ENCODE results near the gene NKX2-3.

The NKX2-3 gene

DNA sequence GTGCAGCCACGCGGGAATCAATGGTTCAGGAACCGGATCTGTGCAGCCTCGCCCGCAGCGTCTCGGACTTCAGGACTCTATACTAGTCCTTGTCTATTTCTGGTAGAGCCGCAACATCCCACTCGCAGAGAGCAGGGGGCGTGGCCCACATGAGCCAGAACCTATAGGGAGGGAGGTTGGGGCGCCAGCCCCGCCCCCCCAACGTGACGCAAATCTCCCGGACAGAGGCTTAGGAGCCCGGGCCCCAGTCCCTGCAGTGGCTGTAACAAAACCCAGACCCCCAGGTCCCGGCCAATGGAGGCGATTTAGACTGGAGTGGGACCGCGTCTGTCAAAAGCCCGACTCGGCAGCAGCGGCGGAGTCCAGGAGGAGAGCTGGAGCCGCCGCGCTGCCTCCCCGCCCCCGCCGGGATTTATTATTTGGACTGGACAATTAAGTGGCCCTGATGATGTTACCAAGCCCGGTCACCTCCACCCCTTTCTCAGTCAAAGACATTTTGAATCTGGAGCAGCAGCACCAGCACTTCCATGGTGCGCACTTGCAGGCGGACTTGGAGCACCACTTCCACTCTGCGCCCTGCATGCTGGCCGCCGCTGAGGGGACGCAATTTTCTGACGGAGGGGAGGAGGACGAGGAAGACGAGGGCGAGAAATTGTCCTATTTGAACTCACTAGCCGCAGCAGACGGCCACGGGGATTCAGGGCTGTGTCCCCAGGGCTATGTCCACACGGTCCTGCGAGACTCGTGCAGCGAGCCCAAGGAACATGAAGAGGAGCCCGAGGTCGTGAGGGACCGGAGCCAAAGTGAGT is at the start of gene NKX2-3:
Gene NKX2-3 (plus strand): TSS at position 256 of the 809 bp plus-strand sequence. CDS start 190 bp downstream, at position 446.
- DNase-seq: peak; percentile 21

- no peak for DNase-seq
Measured at GRCh38 chr10:99484626-99485581, 47.8 kb upstream of the NKX2-3 start.

GRCh38 chr10:99487125-99487807 is 45.5 kb upstream of the NKX2-3 start:
- DNase-seq: no peak

DNA sequence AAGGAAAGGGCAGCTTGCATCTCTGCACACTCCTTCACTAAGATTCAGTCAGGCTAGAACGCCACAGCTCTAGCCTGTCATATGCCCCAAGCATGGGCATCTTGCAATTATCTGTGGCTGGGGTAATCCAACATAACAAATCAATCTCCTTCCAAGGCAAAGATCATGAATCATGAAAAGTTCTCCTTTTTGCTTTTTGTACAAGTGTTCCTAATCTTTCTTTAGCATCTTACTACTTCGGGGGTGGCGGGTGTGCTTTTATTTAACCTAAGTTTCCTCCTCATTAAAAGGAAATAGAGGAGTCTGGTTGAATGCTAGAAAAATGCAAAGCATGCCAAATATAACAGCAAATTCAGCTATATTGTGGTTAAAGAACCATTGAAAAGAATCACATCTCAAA is 43.5 kb upstream of the NKX2-3 start:
- DNase-seq: no peak

- no peak for DNase-seq
Measured at GRCh38 chr10:99497343-99498025, 35.3 kb upstream of the NKX2-3 start.

DNA sequence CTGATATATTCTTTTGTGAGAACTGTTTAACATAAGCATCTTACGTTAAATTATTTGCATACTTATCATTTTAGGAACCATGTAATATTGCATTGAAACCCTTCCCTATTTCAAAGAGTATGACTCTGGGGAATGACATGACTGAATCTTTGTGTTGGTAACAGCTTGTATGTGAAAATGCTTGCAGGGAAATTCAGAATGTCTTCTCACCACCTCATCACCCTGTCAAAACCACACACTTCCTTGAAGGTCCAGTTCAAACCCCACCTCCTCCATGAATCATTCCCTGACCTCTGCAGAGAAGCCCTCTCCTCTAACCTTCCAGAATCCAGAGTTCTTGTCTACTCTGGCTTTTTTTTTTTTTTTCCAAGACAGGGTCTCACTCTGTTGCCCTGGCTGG is 26.3 kb upstream of the NKX2-3 start:
- no peak for DNase-seq

DNA sequence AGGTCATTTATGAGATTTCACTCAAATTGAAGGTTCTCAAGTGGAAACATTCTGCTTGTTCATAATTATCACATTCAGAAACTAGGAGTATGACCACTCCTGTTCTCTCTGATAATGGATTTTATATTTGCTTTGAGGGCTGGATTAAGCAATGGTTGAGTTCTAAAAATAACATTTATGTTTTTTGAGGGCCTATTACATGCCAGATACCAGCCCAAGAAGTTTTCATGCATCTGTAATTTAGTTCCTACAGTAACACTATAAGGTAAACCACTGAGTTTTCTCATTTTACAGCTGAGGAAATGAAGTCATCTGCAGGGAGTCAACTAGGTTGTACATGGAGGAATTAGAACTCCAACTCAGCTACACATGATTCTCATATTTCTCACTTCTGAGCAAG is 25.5 kb upstream of the NKX2-3 start:
- DNase-seq: no peak

DNA sequence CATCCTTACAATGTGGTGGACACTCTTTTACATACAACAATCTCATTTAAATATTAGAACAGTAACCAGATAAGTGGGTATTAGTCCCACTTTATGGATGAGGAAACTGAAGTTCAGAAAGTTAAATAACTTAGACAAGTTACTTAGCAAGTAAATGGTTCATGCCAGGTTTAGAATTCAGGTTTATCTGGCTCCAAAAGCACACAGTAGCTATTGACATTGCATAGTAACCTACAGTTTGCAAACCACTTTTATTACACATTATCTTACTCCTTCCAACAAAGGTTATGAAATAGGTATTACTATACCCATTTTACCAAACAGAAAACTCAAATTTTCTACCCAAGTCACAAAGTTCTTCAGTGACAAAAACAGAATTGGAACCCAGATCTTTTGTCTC is 19.7 kb upstream of the NKX2-3 start:
- no peak for DNase-seq

DNA sequence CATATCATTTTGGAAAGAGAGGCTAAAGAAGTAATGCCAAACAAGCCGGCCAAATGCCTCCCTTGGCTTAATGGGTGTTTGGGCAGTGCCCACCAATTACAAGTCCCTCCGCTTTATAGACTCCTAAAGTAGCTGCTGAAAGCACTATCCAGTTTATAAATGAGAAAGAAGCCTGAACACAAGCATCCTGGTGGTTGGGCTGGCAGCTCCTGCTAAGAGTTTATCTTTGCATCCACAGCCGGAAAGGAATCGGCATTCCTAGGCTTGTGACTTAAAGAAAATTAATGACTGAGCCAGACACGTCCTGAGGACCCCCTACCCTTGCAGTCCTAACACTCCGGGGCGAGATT is 13.1 kb upstream of the NKX2-3 start:
- DNase-seq: no peak

DNA sequence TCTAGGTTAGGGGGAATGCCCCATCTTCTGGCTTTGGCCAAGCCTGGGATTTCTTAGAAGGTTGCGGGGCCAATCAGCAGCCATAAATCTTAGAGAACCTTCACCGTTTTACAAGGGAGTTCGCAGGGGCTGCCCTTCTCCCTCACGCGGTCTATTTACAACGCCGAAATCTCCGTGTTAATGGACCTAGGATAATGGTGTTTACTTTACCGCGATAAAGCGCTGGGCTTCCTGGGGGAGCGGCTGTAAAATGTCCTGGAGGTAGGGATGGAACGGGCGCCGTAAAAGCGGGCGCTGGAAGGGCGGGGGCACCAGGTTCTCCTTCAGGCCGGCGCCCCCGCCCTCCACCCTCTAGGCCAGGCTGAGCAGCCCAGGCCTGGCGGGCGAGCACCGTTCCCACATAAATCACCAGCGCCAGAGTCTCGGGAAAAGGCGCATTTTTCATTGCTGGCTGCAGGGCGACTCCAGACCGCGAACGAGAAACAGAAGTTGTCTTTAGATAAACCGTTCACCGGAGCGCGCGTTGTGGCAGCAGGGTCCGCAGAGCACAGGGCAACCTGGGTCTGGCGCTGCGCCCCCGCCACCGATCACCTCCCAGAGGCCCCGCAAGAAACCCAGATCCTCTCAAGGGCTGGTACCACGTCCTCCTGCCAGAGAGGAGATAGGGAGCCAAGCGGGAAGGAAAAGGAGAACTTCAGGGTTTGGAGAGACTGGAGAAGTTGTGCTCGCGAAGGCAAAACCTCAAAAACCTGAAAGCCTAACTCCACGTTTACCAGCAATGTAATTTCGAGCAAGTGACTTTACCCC is 12.5 kb upstream of the NKX2-3 start:
- DNase-seq: no peak

DNA sequence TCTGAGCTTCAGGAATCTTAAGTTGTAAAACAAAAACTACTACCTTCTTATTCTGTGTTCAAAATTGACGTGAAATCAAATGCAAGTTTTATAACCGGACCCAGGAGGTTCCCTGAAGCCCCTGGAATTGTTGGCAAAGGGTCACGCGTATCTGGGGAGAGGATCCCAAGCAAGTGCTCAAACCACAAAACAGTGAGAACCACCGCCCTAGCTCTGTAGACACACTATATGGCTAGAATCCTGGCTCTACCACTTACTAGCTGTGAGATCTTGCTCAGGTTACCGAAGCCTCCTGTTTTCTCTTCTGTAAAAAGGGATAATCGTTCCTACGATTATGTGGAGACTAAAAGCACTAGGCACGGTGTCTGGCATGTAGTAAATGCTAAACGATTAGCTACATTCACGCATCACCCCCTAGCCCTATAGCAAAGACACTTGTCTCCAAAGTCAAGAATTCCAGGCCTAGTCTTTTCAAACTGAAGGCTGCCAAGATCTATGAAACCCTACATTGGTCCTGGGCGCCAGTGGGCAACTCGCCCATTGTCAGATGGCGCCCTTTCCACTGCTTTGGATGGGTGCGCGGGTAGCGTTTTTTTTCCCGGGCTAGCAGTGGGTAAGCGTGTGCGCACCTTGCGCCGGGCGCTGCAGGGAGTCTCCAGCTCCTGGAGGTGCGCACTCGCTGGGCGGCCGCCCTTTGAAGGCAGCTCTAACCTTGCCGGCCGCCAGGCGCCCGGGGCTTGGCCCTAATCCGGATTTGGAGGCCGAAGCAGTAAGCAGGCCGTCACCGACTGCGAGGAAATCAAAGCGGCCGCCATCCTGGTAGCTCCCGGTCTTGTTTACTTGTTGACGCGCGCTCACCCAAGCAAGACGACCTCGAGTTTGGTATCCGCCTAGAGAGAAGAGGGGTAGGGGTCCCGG is 11.6 kb upstream of the NKX2-3 start:
- DNase-seq: no peak

- no peak for DNase-seq
Measured at GRCh38 chr10:99521765-99522469, 10.8 kb upstream of the NKX2-3 start.

DNA sequence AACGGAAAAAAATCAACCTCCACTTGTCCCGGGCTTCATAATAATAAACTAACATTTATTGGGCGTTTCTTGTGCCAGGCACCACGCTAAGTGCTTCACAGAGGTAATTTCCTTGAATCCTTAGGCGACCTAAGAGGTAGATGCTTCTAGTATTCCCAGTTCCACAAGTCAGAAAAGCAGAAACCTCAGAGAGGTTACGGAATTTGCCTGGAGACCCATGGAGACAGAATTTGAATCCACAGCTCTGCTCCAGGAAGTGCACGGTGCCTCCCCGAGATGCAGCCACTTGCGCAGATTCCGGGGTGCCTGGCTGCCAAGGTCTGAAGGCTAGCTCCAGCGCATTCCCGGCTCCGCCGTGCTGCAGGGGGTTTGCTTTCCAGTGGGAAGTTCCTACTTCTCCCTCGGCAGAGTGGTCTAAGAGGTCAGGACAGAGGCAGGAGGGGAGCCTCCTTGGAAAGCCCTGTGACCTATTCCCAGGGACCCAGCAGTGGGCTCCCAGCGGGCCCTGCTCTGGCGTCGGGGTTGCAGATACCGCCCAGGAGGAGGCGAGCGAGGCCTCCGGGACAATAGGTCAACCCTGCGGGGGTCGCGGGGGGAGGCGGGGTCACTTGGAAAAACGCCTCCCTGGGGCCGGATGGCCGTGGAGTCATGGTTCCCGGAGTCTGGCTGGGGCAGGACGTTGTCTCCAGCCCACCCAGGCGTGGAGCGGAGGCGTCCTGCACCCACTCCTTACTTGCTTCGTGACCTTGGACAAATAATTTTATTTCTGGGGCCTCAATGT is 10.1 kb upstream of the NKX2-3 start:
- no peak for DNase-seq

GRCh38 chr10:99523251-99523773 is 9.4 kb upstream of the NKX2-3 start:
- DNase-seq: no peak

DNA sequence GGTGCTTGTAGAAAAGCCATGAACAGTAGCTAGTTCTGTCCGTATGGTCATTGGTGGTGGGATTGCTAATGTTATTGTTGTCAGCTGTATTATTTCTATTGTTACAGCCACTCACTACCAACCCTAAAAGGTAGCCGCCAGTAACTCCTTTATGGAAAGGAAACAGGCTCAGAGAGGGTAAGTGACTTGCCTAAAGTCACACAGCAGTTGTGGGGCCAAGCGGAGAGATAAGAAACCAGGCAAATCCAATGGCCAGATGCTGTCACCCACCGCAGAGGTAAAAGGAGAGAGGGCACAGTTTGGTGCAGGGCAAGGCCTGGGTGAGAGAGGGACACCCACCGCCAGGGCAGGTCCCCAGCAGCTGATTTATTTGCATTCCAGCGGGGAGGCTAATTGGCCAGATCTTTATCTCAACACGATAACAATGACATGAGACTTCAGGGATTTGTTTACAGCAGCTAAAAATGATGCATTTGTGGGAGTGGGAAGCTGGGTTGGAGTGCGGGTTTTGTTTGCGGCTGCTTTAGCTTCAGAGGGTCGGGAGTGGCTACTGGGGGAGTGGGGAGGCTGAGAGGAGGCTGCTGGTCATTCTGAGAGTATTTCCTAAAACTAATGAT is 8.6 kb upstream of the NKX2-3 start:
- DNase-seq: no peak

DNA sequence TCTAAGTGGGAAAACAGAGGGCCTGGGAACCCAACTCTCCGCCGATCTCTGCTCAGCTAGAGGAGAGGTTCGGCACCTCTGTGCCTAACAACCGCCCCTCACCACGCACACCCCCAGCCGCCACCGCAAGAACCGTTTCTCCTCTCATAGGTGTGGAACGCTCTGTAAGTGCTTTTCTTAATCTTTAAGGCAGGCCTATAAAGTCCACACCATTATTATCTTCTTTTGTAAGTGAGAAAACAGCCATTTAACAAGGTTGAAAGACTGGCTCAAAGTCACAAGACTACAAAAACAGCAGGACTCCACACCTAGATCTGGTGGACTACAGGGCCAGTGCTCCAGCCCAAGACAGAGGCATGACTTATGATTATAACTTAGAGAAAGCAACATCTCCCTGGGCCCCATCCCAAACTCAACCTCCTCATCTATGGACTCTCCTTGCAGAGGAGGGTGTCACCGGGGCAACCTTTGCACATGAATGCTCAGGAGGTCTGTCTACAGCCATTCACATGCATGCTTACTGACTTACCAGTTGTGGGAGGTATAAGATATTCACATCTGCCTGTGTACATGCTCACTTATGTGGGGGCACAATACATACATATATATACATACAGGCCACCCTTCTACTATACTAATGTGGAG is 7.9 kb upstream of the NKX2-3 start:
- DNase-seq: no peak

DNA sequence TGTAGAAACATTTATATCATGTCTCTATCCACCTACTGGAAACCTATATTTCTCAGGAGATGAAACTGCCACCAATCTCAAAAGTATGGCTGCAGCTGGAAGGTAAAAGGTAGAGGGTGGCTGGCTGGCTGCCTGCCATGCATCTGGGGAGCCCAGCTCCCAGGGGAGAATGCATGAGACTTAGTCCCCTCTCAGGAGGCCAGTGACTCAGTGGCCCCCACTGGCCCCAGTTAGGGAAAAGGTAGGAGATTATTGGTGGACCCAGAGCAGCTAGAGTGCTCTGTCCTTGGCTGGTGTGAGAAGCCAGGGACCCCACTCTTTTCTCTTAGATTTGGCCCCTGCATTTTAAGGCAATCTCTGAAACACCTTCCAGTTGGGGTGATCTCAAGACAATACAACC is 6.8 kb upstream of the NKX2-3 start:
- DNase-seq: no peak
